ENCODE data around the gene MRPS7.
A peak's percentile ranks its signal among the peaks of the same experiment; 100 is the strongest.
"Not testable (repeated sequence)": the region's sequence is repeated elsewhere in the genome, so short reads cannot be mapped to it uniquely, and the experiment has no call there.

Gene MRPS7

DNA sequence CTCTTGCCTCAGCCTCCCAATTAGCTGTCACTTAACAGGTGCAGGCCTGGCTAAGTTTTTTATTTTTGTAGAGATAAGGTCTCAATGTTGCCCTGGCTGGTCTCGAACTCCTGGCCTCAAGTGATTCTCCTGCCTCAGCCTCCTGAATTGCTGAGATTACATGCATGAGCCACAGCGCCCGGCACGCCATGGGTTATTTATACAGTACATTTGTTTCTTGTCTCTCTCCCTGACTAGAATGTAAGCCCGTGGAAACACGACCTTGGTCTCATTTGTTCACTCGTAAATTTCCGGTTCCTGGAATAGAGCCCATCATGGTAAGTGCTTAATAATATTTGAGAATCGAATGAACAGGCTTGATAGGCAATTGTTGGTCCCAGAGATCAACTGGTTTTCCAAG lies 25.5 kb downstream of the MRPS7 start:
- TF ChIP-seq SPI1 (IDR thresholded peaks at IDR 0.05; ENCODE audit: low read depth, low read length) (no peak), POLR2AphosphoS5 (IDR thresholded peaks at IDR 0.05; ENCODE audit: low read depth, low read length) (no peak), TAF1 (IDR thresholded peaks at IDR 0.05; ENCODE audit: low read depth, low read length) (no peak), POU2F2 (IDR thresholded peaks at IDR 0.05; ENCODE audit: low read depth, low read length) (no peak), PAX5 (IDR thresholded peaks at IDR 0.05; ENCODE audit: insufficient read depth, low read length, severe bottlenecking) (no peak), POLR2A (IDR thresholded peaks at IDR 0.05; ENCODE audit: low read depth, low read length) (no peak)
- no peak for FAIRE-seq

DNA sequence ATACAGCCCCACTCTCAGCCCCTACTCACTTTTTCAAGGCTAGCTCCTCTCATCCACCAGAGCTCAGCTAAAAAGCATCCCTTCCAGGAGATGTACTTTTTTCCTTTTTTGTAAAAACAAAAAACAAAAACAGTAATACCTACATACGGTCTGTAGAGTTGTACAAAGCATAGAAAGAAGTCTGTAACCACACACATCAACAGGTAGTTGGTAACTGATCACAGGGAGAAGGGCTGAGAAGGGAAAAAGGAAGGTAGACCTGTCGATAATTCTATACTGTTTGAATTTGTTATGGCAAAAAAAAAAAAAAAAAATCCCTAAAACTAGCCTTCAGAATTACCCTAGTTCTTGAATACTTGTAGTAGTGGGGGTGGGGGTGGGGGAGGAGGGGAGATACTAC lies 26.7 kb downstream of the MRPS7 start:
- no peak for DNase-seq (ENCODE audit: insufficient read length, low spot score)

More for the DNA sequence above, 25.5 kb downstream of the MRPS7 start:
- DNase-seq (ENCODE audit: insufficient read length, low spot score): no peak

DNA sequence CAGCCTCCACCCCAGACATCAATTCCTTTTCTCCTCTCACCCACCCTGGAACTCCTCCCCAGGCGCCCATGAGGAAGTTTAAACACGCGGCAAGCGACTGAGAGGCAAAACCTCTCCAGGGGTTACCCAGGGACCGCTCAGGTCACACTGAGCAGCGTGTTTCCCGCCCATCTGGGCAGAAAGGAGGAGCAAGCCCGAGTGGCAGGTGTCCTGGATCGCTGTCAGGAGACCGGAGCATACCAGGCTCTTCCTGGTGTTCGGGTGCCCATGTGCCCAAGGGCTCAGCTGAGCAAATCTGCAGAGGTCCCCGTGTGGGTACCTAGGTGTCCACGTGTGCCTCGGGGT lies 27.1 kb downstream of the MRPS7 start:
- DNase-seq (ENCODE audit: insufficient read length, low spot score): no peak
- TF ChIP-seq POLR2AphosphoS5 (IDR thresholded peaks at IDR 0.05; ENCODE audit: low read depth, low read length) (no peak), SPI1 (IDR thresholded peaks at IDR 0.05; ENCODE audit: low read depth, low read length) (no peak), POU2F2 (IDR thresholded peaks at IDR 0.05; ENCODE audit: low read depth, low read length) (no peak), POLR2A (IDR thresholded peaks at IDR 0.05; ENCODE audit: low read depth, low read length) (no peak), PAX5 (IDR thresholded peaks at IDR 0.05; ENCODE audit: insufficient read depth, low read length, severe bottlenecking) (no peak), TAF1 (IDR thresholded peaks at IDR 0.05; ENCODE audit: low read depth, low read length) (no peak)

More for the DNA sequence above, 26.7 kb downstream of the MRPS7 start:
- TF ChIP-seq TAF1 (IDR thresholded peaks at IDR 0.05; ENCODE audit: low read depth, low read length) (no peak), SPI1 (IDR thresholded peaks at IDR 0.05; ENCODE audit: low read depth, low read length) (no peak), POLR2AphosphoS5 (IDR thresholded peaks at IDR 0.05; ENCODE audit: low read depth, low read length) (no peak), POU2F2 (IDR thresholded peaks at IDR 0.05; ENCODE audit: low read depth, low read length) (no peak), POLR2A (IDR thresholded peaks at IDR 0.05; ENCODE audit: low read depth, low read length) (no peak), PAX5 (IDR thresholded peaks at IDR 0.05; ENCODE audit: insufficient read depth, low read length, severe bottlenecking) (no peak)
- FAIRE-seq: no peak

DNA sequence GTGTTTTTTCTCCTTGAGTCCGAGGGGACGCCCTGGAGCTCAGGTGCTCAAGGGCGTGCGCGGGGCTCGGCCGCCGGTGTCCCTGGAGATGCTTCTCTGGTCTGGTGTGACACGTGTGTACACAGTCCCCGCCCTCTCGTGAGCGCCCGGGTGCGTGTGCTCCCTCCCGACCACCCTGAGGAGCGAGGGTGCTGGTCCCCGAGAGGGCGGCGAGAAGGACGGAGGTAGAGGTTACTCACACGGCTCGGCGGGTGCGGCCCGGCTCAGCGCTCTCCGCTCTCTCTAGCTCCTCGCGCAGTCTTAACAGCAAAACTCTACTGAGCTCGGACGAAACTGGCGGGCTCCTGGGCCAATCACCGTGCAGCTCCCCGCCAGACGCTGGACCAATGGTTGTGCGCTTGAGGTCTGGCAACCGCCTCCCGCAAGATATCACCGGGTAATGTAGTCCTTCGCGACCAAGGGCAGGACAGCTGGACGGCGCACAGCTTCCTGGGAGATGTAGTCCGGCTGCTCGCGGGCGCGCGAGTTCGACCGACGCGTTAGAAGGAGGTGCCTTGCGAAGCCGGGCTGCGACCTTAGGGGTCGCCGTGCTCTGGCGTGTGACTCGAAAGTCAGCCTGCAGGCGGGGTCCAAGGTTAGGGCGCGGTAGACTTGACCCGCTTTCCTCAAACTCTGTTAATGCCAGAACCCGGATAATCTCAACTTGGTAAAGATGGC lies 27.6 kb downstream of the MRPS7 start, which contains the start of gene SLC25A19:
Gene SLC25A19, minus strand, starts transcription at position 319 of the 717 bp plus-strand sequence. CDS start 2,669 bp downstream, outside the sequence.
- peak; percentile 84 for TF ChIP-seq POLR2A (IDR thresholded peaks at IDR 0.05; ENCODE audit: low read depth, low read length)
- TF ChIP-seq SPI1 (IDR thresholded peaks at IDR 0.05; ENCODE audit: low read depth, low read length): no peak
- TF ChIP-seq POU2F2 (IDR thresholded peaks at IDR 0.05; ENCODE audit: low read depth, low read length): peak; percentile 43; the same call in 1 of the 2 replicates
- peak; percentile 72; the same call in 1 of the 2 replicates for TF ChIP-seq TAF1 (IDR thresholded peaks at IDR 0.05; ENCODE audit: low read depth, low read length)
- no peak for TF ChIP-seq PAX5 (IDR thresholded peaks at IDR 0.05; ENCODE audit: insufficient read depth, low read length, severe bottlenecking)
- peak; percentile 88 for TF ChIP-seq POLR2AphosphoS5 (IDR thresholded peaks at IDR 0.05; ENCODE audit: low read depth, low read length)
- DNase-seq (ENCODE audit: insufficient read length, low spot score) (peak; percentile 92), FAIRE-seq (peak; percentile 100)

More for the DNA sequence above, 27.1 kb downstream of the MRPS7 start:
- no peak for FAIRE-seq

DNA sequence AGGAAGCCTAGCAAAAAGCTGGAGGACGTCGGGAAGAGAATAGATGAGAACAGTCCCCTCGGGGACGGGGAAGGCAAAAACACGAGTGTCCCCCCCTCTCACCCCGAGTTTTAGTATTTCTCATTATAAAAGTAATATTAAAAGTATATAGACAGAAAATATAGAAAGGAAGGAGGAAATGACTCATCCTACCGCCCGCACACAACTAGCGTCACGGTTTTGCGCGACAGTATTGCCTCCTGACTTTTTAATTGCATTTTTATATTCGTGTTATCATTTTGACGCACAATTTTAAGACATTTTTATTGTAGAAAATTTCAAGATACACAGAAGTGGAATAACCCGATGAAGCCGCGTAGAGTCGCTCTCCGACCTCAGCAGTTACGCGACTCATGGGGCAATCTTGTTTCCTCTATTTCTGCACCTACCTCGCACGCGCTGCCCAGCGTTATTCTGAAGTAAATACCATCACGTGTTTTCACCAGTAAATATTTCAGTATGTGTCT lies 28.2 kb downstream of the MRPS7 start:
- DNase-seq (ENCODE audit: insufficient read length, low spot score) (no peak), FAIRE-seq (peak; percentile 72)
- TF ChIP-seq POLR2A (IDR thresholded peaks at IDR 0.05; ENCODE audit: low read depth, low read length) (no peak; the same call in 1 of the 2 replicates), POLR2AphosphoS5 (IDR thresholded peaks at IDR 0.05; ENCODE audit: low read depth, low read length) (no peak), PAX5 (IDR thresholded peaks at IDR 0.05; ENCODE audit: insufficient read depth, low read length, severe bottlenecking) (no peak), SPI1 (IDR thresholded peaks at IDR 0.05; ENCODE audit: low read depth, low read length) (no peak), POU2F2 (IDR thresholded peaks at IDR 0.05; ENCODE audit: low read depth, low read length) (no peak), TAF1 (IDR thresholded peaks at IDR 0.05; ENCODE audit: low read depth, low read length) (no peak)

DNA sequence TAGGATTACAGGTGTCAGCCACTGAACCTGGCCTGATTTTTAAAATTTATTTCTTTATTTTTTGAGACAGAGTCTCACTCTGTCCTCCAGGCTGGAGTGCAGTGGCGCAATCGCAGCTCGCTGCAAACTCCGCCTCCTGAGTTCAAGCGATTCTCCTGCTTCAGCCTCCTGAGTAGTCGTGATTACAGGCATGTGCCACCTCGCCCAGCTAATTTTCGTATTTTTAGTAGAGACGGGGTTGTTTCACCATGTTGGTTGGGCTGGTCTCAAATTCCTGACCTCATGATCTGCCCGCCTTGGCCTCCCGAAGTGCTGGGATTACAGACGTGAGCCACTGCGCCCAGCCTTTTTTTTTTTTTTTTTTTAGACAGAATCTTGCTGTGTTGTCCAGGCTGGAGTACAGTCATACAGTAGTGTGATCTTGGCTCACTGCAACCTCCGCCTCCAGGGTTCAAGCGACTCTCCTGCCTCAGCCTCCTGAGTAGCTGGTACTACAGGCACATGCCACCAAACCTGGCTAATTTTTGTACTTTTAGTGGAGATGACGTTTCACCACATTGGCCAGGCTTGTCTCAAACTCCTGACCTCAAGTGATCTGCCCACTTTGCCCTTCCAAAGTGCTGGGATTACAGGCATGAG lies 31.2 kb downstream of the MRPS7 start:
- FAIRE-seq; DNase-seq (ENCODE audit: insufficient read length, low spot score): not testable (repeated sequence)

DNA sequence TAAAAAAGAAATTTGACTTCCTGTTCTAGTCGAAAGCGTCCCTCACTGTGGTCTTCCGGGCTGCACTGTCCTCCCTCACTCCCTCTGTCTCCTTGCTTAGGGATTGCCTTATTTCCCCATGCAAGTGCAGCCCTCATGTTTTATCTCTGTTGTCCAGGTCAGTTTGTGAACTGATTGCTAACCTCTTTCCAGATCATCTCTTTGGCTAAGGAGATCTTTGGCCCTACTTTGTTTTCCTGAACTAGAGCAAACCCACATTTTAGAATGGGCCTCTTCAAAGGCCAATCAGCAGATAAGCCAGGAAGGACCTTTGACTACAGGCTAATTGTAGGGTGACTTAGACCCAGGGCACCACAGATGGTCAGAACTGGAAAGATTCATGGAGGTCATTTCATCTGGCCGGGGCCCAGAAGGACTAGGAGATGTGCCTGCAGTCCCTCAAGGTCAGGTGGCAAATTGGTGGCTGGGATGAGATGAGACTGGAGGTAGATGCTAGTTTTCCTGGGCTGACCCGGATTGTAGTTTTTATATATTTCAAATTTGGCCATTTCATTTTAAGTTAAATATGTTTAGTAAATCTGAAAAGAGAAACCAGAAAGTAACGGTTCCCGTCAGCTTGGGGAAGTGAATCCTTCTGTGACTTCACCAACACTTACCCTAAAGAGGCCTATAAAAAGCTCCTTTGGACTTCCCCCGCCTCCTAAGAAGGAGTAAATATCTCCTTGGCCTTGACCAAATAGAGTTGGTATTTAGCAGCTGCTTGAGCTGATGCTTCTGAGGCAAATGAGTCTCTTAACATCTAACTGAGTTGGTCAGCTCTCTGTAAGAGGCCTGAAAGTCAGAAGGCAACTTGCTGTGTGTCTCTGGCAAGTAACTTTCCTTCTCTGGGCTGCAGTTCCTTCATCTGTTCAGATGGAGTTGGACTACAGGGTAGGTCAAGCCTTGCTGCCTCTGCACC lies 33.8 kb downstream of the MRPS7 start:
- peak; percentile 95 for TF ChIP-seq POLR2A (IDR thresholded peaks at IDR 0.05; ENCODE audit: low read depth, low read length)
- TF ChIP-seq SPI1 (IDR thresholded peaks at IDR 0.05; ENCODE audit: low read depth, low read length): peak; percentile 97
- TF ChIP-seq POLR2AphosphoS5 (IDR thresholded peaks at IDR 0.05; ENCODE audit: low read depth, low read length): peak; percentile 93
- TF ChIP-seq PAX5 (IDR thresholded peaks at IDR 0.05; ENCODE audit: insufficient read depth, low read length, severe bottlenecking): no peak
- TF ChIP-seq POU2F2 (IDR thresholded peaks at IDR 0.05; ENCODE audit: low read depth, low read length): peak; percentile 80
- peak; percentile 79 for TF ChIP-seq TAF1 (IDR thresholded peaks at IDR 0.05; ENCODE audit: low read depth, low read length)
- DNase-seq (ENCODE audit: insufficient read length, low spot score) (no peak), FAIRE-seq (peak; percentile 82)

DNA sequence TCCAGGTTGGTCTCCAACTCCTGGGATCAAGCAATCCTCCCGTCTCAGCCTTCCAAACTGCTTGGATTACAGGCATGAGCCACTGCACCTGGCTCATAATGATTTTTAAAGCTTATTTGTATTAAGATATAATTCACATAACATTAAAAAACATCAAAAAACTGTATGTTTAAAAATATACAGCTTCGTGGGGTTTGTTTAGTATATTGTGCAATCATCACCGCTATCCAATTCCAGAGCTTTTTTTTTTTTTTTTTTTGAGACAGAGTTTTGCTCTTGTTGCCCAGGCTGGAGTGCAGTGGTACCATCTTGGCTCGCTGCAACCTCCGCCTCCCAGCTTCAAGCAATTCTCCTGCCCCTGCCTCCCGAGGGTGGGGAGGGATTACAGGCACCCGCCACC lies 38.6 kb downstream of the MRPS7 start:
- TF ChIP-seq POU2F2 (IDR thresholded peaks at IDR 0.05; ENCODE audit: low read depth, low read length): no peak
- FAIRE-seq (no peak), DNase-seq (ENCODE audit: insufficient read length, low spot score) (no peak)

DNA sequence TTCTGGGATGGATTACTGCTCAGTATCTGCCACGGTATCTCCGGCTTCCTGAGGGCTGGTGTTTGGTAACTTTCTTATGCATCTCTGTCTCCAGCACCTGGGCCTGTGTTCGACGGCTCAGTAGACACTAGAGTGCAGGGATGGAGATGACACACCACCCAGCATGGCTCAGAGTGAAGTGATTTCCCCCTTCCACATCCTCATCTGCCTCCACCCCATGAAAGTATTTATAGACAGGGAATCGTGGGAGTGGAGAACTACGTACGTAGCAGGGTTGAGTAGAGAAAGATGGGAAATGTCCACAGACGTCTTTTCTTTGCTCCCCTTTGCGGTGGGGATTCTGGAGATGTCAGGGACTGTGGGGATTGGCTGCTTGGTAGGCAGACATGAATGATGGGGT lies 39.4 kb downstream of the MRPS7 start:
- DNase-seq (ENCODE audit: insufficient read length, low spot score) (no peak), FAIRE-seq (no peak)
- TF ChIP-seq POLR2AphosphoS5 (IDR thresholded peaks at IDR 0.05; ENCODE audit: low read depth, low read length) (no peak), TAF1 (IDR thresholded peaks at IDR 0.05; ENCODE audit: low read depth, low read length) (no peak), SPI1 (IDR thresholded peaks at IDR 0.05; ENCODE audit: low read depth, low read length) (no peak), POLR2A (IDR thresholded peaks at IDR 0.05; ENCODE audit: low read depth, low read length) (no peak), PAX5 (IDR thresholded peaks at IDR 0.05; ENCODE audit: insufficient read depth, low read length, severe bottlenecking) (no peak), POU2F2 (IDR thresholded peaks at IDR 0.05; ENCODE audit: low read depth, low read length) (no peak)
